ENCODE results near the gene ZBTB46.

- no peak for TF ChIP-seq POLR2A (IDR thresholded peaks at IDR 0.05)
- no peak for TF ChIP-seq CTCF (IDR thresholded peaks at IDR 0.05)
Measured at GRCh38 chr20:63711085-63711645, 119.9 kb downstream of the ZBTB46 start.

All from sigmoid colon (tissue), 3 donors.